HG03439 (cell line): ENCODE measurements around the gene DOK7.

ENCODE experiments used
- ATAC-seq: cut with Tn5 transposase; IDR thresholded peaks from one replicate; pipeline ENCODE4 v1.9.1; 2021; ENCODE audit warnings: mild to moderate bottlenecking, moderate library complexity; ENCODE audit not compliant: unreplicated experiment

The DOK7 gene

DNA sequence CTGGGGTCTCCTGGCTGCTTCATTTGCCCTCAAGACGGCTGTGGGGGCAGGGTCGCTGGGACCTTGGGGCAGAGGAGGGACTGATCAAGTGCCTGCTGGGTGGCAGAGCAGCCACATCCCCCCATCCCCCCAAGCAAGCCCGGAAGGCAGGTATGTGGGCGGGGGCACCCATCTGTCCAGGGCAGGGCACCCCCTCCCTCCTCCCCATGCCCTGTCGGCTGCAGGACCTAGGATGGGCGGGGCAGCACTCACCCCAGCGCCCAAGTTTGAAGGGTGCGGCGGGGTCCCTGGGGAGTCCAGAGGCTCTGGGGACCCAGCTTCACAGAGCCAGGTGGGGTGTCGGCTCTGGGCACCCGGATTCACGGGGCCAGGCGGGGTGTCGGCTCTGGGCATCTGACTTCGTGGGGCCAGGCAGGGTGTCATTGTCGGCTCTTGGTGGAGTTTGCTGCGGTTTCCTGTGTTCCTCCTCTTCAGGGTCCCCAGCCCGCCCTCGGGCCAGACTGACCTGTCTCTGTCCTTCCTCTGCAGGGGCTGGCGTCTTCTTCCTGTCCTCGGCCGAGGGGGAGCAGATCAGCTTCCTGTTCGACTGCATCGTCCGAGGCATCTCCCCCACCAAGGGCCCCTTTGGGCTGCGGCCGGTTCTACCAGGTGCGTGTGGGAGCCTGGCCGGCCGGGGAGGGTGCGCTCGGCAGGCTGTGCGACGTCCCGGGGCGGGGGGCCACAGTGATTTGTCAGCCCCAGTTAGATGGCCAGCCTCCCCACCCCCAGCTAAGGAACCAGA lies 22.1 kb downstream of the DOK7 start:
- ATAC-seq, result no peak

DNA sequence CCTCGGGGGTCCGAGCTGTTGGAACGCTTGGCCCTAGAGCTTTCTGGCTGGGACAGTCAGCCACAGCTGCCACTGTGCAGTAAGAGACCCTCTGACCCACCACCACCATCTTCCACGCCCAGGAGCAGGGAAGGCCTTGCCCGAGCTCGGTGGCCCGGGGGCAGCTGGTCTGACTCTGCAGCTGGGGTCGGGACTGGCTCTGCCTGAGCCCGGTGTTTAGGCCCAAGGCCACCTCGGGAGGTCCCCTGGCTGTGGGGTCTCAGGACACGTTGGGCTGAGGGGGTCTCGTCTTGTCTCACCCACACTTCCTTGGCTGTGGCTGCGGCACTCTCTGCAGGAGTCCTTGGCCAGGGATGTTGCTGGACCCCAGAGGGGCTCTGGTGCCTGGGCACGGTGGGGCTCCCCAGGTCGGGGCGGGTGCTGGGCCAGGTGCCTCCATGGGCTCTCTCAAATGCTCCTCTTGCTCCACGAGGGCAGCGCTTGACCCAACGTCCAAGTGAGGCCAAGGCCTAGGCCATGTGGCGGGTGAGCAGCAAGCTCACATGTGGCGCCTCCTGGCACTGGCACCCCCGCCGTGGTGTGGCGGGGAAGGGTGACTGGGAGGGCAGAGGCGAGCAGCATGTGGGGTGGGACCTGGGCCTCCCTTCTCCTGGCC lies 22.9 kb downstream of the DOK7 start:
- no peak for ATAC-seq

DNA sequence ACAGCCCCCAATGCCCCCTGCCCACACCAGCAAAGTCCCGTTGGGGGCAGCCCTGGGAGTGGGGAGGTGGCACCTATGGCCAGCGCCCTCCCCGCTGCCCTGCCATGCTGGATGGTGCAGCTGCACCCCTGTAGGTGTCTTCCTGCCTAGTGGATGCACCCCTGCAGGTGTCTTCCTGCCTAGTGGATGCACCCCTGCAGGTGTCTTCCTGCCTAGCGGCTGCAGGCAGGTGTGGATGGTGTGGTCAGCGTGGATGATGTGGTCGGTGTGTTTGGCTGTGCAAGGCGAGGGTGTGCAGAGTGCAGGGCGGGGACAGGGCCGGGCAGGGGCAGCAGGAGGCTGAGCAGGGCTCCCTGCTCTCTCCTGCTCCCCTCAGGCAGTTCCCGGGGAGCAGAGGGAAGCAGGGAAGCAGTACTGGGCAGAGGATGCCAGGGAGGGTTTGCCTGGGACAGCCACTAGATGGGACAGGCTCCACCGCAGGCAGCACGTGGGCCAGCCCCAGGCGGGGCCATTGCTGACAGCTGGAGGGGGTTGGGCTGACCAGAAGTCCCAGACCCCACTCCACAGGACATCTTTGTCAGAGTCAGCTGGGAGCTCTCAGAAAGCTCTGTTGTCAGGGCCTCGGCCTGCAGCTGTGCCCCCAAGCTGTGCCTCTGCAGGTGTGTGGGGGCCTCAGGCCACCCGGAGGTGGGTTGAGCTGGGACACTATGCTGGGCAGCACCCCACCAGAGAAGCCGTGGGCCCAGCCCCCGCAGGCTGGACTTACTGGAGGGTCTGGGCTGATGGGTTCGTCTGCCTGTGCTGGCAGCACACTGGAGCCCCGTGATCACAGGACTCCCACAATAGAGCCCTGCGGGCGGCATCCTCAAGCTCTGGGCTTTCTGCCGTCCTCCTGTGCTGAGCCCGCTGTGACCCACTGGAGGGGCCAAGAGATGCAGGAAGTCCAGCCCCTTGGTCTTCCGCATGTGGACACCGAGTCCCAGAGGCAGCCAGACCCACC lies 23.7 kb downstream of the DOK7 start:
- no peak for ATAC-seq

DNA sequence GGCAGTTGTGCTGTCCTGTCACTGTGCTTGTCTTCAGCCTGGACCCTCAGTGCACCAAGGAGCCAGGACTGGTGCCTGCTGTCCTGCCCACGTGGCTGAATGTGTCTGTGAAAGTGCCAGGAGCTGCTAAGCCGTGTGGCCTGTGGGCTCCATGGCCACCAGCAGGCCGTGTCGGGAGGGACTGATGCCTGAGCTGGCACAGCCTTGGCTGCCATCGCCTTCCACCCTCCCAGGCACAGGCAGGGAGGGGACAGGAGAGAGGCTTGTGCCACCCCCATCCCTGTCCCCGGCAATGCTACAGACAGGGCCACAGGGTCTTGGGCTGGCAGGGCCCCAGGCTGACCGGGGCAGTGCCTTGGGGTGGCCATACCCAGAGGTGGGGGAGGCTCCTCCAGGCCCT lies 24.8 kb downstream of the DOK7 start:
- ATAC-seq, result no peak

DNA sequence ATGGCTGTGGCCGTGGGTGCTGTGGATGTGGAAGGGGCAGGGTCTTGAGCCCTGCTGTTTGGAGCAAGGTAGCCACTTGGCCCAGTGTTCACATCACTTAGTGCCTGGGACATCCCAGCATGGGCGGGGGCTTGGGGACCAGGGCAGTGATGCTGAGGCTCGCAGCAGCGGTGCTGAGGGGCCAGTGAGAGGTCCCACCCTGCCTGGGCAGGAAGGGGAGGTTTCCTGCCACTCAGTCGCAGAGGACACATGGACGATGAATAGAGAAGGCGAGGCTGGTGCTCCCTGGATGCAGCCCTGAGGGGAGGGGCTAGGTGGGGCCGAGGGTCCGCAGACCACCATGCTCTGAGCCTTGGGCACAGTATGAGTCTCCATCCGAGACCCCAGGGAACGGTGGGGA lies 25.7 kb downstream of the DOK7 start:
- ATAC-seq, result no peak

DNA sequence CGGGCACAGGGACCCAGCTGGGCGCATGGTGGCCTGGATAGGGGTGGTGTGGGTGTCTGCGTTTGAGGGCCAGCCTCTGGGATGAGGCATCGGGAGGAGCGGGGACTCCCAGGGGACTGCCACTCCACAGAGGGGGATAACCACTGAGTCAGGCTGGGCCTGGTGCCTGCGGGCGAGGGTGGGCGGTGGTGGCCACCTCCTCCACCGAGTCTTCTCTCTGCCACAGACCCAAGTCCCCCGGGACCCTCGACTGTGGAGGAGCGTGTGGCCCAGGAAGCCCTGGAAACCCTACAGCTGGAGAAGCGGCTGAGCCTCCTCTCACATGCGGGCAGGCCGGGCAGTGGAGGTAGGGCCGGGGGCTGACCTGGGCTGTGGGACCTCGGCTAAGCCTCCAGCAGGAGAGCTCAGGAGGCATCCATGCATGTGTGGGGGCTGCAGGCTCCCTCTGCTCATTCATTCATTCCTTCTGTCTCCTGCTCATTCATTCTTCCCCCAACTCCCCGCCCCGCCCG lies 26.4 kb downstream of the DOK7 start:
- no peak for ATAC-seq

DNA sequence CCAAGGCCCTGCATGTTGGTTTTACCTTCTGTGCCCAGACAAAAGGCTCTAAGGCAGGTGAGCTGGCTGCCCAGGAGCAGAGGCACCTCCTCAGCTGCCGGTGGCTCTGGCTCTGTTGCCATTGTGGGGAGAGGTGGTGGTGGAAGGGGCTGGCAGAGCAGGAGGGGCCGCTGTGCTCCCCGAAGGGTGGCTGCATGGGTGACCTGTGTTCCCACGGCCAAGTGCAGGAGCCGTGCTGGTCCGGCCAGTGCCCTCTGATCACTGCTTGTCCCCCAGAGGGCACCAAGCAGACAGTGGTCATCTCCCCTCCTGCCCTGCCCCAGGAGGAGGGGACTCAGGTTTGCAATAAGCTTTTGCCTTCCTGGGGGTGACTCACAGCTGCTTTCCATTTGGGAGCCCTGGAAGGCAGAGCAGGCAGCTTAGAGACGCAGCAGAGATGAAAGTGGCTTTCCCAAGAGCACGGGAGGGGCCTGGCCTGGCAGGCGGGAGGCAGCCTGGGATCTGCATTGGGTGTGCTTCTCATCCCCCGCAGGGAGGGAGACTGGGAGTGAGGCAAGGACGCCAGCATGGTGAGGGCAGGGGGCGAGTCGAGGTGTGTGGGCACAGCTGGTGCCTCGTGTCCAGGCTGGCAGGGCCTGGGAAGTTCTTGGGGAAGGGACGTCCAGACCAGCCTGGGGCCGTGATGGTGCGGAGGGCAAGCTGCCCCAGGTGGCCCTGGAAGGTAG lies 28.7 kb downstream of the DOK7 start:
- no peak for ATAC-seq

DNA sequence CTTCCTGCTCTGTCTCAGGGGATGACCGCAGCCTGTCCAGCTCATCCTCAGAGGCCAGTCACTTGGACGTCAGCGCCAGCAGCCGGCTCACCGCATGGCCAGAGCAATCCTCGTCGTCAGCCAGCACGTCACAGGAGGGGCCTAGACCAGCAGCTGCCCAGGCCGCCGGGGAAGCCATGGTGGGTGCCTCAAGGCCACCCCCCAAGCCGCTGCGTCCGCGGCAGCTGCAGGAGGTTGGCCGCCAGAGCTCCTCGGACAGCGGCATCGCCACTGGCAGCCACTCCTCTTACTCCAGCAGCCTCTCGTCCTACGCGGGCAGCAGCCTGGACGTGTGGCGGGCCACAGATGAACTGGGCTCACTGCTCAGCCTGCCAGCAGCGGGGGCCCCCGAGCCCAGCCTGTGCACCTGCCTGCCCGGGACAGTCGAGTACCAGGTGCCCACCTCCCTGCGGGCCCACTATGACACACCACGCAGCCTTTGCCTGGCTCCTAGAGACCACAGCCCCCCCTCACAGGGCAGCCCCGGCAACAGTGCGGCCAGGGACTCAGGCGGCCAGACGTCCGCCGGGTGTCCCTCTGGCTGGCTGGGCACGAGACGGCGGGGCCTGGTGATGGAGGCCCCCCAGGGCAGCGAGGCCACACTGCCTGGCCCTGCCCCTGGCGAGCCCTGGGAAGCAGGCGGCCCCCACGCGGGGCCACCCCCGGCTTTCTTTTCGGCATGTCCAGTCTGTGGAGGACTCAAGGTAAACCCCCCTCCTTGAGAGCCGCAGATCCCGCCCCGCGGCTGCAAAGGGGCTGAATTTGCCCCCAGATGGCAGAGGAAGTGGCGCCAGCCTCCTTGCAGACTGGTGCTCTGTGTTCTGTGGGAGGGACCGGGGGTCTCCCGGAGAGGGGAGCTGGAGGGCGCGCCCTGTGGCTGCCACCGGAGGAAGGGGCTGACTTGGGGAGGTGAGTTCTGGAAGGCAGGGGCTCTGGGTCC lies 29.9 kb downstream of the DOK7 start:
- ATAC-seq, result no peak

DNA sequence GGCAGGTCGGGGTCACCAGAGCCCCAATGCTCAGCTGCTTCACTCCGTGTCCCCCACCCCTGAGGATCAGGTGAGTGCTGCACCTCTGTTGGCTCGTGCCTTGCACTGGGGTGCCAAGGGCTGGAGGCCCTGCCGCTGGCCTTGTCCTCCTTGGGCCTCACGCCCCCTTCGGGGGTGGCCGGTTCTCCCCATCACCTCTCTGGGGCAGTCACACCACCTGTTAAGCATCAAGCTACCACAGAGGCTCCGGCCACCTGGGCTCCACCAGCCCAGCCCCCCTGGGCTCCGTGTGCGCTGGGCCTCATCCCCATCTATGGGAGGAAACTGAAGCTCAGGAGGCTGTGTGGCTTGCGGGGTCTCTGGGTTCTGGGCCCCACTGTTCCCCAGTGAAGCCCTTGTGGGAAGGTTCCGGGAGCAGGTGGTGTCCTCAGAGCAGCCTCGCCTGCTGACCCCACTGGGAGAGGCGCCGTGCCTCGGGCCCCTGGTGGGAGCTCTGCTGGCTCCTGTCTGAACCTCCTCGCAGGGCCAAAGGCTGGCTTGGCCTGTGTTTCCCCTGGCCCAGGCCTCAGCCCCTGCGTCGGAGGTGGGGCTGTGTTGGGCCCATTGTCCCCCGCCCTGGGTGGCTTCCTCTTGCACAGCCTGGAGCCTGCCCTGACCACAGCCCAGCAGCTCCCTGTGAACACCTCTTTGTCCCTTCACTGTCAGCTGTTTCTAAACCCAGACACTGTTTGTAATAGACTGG lies 30.8 kb downstream of the DOK7 start:
- ATAC-seq, result no peak

DNA sequence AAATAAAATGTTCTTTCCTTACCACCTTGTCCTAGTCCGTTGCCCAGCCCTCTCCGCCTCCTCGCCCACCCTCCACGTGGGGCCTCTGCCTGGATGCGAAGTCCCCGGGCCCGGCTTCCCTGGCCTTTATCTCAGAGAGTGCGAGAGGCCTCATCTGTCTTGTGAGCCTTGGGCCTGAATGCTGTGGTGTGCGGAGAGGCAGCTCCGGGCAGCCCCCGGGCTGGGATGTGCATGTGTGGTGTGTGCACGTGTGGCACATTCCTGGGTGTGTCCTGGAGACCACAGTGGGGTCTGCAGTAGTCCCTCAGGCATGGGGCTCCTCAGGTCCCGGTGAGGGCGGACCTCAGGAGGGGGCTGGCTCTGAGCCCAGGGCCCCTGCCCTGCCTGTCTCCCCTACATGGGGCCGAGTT lies 31.4 kb downstream of the DOK7 start:
- ATAC-seq, result no peak

DNA sequence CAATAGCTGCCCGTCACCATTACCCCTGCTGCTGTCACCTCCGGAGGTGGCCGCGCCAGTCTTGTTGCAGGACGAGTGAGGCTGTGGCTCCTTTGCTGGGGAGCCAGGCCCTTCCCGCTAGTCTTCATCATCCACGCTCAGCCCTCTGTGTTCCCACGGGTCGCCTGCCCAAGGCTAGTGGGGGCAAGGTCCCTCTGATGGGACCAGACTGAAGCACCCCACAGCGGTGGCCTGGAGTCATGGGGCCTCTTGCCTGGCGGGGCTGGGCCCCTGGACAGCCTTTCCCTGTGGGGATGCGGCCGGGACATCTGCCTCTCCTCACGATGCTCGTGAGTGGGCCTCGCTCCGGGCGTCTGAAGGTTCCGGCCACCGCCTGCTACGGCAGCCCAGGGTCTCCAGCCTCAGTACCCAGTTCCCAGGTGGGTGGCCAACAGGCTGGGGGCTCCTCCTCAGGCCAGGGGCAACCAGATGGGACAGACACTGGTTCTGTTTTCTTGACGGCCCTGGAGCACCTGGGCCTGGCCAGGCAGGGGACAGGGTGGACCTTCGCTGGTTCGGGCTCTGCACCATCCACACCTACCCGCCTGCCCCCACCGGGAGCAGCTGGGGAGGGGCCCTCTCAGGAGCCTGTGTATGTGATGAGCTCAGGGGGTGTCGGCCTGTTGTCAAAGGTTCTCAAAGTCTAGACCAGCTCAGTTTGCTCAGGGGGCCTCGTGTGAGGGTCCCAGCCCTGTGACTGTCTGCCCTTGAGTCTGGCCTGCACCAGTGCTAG lies 32.3 kb downstream of the DOK7 start:
- ATAC-seq, result no peak

DNA sequence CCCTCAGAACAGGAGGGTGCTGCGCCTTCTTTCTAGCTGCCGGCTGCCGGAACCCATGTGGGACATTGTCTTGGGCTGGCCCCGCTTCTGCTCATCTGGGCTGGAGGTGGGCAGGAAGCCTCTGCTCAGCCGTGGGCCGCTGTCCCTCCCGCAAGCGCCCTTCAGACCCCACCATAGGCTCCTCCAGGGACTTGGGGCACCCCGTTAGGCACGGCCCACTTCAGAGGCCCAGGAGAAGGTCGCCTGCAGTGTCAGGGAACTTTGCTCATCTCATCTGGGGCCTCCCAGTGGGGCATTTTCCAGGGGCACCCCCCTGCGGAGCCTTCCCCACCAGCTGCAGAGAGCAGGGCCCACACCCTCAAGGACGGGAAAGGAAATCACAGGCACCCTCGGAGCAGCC lies 32.9 kb downstream of the DOK7 start:
- no peak for ATAC-seq

DNA sequence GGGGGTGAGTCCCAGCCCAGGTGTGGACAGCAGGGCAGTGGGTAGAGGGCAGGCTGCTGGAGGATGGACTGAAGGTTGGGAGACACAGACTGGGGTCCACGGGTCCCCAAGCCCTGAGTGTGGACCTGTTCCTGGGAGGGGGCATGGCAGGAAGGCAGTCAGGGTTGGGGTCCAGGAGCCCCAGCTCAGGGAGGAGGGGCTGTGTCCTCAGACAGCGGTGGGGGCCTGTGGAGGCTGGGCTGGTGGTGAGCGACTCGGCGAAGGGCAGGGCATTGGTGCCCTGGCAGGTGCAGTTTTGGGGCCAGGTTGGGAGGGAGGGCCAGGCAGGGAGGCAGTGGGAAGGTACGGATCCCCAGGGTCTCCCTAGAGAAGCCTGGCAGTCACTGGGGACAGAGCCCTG lies 34.0 kb downstream of the DOK7 start:
- no peak for ATAC-seq

DNA sequence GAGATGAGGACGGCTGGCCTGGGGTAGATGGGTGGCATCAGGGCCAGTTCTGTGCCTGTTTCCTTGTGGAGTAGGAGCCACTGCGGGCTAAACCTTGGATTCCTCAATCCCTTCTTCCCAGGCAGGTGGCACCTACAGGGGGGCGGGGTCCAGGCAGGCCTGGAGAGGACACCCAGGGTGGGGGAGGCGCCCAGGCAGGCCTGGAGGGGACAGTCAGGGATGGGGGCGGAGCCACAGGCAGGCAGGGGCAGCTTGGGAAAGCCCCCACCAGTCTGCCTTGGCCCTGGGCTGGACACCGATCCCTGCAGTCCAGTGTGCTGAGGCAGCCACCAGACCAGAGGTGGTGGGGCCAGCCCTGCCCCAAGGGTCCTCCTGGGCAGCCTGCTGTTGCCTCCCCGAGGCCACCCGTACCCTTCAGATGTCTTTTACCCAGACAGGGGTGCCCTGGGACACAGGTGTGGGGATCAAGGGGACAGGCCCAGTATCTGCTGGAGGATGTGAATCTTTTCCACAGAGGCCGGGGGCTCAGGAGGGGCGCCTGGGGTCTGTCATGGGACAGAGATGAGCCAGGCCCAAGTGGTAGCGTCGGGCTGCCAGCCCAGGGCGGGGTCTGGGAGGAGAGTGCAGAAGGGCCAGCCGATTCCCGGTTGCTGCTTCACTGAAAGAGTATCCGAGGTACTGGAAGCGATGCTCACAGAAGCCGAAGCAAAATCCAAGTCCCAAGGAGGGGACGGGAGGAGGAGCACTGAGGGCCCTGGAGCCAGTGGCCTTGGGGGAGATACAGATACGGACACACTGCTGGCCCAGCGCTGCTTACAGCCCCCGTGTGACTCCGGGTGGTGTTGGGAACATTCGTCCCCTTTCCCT lies 34.6 kb downstream of the DOK7 start:
- no peak for ATAC-seq

DNA sequence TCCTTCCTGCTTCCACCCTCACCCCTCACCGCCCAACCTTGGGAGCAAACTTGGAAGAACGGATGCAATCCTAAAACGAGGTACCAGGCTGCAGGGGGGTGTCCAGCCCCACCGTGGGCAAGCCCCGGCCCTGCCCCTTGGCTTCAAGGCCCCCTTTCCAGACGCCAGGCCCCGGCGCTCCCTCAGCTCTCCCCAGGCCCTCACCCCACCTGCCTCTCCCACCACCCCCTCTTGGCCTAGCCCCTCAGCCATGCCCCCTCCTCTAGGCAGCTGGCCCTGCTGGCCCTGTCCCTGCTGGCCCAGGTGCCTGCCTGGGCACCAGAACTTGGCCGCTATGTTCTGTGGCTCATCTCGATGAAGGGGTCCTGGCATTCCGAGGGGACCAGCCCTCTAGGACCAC lies 35.3 kb downstream of the DOK7 start:
- no peak for ATAC-seq

DNA sequence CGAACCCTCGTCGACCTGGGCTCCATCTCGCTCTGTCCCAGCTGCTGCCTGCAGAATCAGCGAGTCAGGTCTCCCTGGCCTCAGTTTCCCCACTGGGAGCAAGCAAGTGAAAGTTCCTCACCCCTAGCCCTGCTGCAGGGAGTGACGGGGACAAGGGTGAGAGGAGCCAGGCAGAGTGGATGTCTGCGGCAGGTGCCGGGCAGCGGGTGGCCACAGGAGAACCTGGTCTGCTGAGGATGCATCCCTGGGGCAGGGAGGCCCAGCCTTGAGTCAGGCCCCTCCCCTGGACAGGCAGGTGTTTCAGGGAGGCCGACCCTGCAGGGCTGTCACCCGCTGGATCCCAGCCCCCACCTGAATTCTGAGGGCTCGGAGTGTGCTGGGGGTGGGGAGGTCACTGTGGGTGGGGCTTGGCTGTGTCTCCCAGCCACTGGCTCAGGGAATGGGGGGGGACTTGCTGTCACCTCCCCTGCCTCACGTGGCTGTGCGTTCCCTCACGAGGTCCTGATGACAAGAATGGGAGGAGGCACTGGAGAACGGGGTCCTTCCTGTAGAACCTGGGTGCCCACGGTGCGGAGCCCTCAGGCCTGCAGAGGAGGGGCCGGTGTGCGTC lies 35.9 kb downstream of the DOK7 start:
- ATAC-seq, result no peak

DNA sequence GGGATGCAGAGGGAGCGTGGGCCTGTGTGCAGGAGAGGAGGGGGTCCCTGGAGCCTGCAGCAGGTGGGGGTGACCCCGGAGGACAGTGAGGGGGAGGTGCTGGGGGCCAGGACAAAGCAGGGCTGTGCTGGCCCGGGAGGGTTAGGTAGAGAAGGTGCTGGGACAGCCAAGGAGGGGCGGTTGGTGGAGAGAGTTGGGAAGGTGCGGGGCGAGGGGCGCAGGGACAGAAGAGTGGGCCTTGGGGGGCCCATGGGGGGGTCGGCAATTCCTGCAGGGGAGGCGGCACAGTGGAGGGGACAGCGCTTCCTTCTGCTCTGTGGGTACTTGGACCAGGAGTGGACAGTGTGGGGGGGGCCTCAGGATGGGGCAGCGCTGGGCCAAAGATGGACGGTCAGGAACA lies 36.6 kb downstream of the DOK7 start:
- ATAC-seq, result no peak
